Prostate gland (tissue), 2 donors: Measurements from ENCODE around the gene RPL28.

ENCODE experiments used
- POLR2AphosphoS5 ChIP-seq: sonication (generic); formaldehyde crosslinking; IDR thresholded peaks from one replicate; pipeline ENCODE4 v1.6.1; 2017; ENCODE audit warnings: antibody characterized with exemption
- TF ChIP-seq, protein P1 (sequence below), 4 experiments: fragments of 200-600 bp in 2 of 4; fragments of 450-650 bp in 2 of 4; sonication (generic) in 2 of 4; IDR thresholded peaks; 1 replicate in 3 of 4; 2 replicates in 1 of 4; pipeline ENCODE4 v1.5.1; 2016 to 2019; ENCODE audit warnings: antibody characterized with exemption in 4 of 4, mild to moderate bottlenecking in 2 of 4, moderate library complexity in 2 of 4

DNA sequence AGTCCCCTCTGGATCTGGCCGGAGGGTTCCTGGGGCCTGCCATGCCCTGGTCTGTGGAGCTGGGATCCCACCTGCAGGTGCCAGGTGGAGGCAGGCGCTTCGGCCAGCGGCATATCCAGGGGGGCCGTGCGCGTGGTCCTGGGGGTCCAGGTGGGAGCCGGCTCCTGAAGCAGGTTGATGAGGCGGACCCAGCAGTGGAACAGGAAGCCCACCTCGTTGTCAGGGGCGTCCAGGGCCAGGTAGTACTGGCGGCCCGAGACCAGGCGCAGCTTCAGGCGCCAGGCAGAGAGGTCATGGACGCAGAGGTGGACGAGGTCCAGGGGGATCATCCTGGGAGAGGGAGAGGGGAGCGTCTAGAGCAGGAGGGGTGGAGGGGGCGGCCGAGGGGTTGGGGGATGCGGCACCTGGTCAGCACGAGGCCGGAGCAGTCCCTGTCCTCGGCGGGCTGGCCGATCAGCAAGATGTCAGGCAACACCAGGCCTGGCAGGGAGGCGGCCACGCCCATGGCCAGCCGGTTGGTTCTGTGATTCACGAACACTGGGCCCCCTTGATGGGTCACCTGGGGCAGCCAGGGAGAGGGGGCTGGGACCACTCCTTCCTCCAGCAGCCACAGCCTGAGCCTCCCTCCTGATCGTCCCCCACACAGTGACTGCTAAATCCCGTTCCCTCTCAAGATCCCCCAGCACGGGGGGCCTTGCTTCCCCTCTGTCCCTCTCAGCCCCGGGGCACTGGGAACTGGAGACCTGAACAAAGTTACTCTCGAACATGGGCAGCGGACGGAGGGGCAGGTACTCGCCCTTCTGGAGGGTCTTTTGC, 23.4 kb upstream of the RPL28 start:
- TF ChIP-seq POLR2AphosphoS5: no peak
- TF ChIP-seq, protein P1, sequence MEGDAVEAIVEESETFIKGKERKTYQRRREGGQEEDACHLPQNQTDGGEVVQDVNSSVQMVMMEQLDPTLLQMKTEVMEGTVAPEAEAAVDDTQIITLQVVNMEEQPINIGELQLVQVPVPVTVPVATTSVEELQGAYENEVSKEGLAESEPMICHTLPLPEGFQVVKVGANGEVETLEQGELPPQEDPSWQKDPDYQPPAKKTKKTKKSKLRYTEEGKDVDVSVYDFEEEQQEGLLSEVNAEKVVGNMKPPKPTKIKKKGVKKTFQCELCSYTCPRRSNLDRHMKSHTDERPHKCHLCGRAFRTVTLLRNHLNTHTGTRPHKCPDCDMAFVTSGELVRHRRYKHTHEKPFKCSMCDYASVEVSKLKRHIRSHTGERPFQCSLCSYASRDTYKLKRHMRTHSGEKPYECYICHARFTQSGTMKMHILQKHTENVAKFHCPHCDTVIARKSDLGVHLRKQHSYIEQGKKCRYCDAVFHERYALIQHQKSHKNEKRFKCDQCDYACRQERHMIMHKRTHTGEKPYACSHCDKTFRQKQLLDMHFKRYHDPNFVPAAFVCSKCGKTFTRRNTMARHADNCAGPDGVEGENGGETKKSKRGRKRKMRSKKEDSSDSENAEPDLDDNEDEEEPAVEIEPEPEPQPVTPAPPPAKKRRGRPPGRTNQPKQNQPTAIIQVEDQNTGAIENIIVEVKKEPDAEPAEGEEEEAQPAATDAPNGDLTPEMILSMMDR (IDR thresholded peaks at IDR 0.05): no peak
